Body of pancreas (tissue), 4 donors: Measurements from ENCODE around the gene ALX4. TPM values are rescaled to one million over a fixed set of nuclear protein-coding genes. Genes with fewer than 3 reads are reported as not detected.

ENCODE experiments used
- ATAC-seq: fragments of 150-250 bp; one replicate; pipeline ENCODE4 v1.9.1; 2016
- DNase-seq, 4 donors: peaks; one replicate each; pipeline ENCODE4 v3.0.0-alpha.2; 2019
- H3K27ac ChIP-seq, 4 donors: fragments of 200-600 bp; sonication (generic); 1 replicate in 3 of 4; 2 replicates in 1 of 4; pipeline versions ENCODE4 v1.5.1 to v1.6.1; 2016 to 2019; ENCODE audit warnings: mild to moderate bottlenecking in 1 of 4, mixed read lengths in 1 of 4, moderate library complexity in 1 of 4
- H3K27me3 ChIP-seq, 2 donors: fragments of 200-600 bp; sonication (generic); one replicate each; pipeline ENCODE4 v1.6.0; 2016; ENCODE audit warnings: mild to moderate bottlenecking in 1 of 2
- H3K36me3 ChIP-seq, 2 donors: fragments of 200-600 bp; sonication (generic); replicated peaks in 1 of 2; 2 replicates each; pipeline ENCODE4 v1.5.1; 2016; ENCODE audit warnings: low read depth in 2 of 2; ENCODE audit not compliant: insufficient read depth in 1 of 2
- H3K4me1 ChIP-seq: fragments of 200-600 bp; sonication (generic); one replicate; pipeline ENCODE4 v1.6.0; 2016
- H3K4me3 ChIP-seq, 2 donors: fragments of 200-600 bp; sonication (generic); 1 replicate in 1 of 2; 2 replicates in 1 of 2; pipeline ENCODE4 v1.5.1; 2016 to 2019
- H3K9me3 ChIP-seq, 3 donors: fragments of 200-600 bp; sonication (generic); 1 replicate in 2 of 3; 2 replicates in 1 of 3; pipeline ENCODE4 v1.5.1; 2016
- CTCF ChIP-seq, 7 experiments: fragments of 450-650 bp in 4 of 7; fragments of 200-600 bp in 3 of 7; sonication (generic) in 3 of 7; IDR thresholded peaks; one replicate each; pipeline ENCODE4 v1.5.1; 2016 to 2019; ENCODE audit warnings: antibody characterized with exemption in 7 of 7
- POLR2A ChIP-seq, 3 donors: fragments of 450-650 bp; IDR thresholded peaks; one replicate each; pipeline ENCODE4 v1.6.1; 2016; ENCODE audit warnings: antibody characterized with exemption in 3 of 3, mild to moderate bottlenecking in 2 of 3
- WGBS, 2 donors: methylation state at CpG; one replicate each; pipeline ENCODE4 v1.1.5; 2017; 5-methylcytosine and 5-hydroxymethylcytosine counted together
- intact Hi-C: fragments of 100-400 bp; cut with DNase I; formaldehyde crosslinking; loops from one replicate; pipeline ENCODE4 v1.15.1; 2023
- total RNA-seq, 2 donors: library from RNA; depleted of rRNA; stranded (reverse); fragments of >200 nt; gene quantifications; one replicate each; pipeline ENCODE4 v1.1.0, GENCODE V29; 2016

Gene ALX4
- total RNA-seq, 2 donors from 2014 or later: not detected

GRCh38 chr11:44334356-44335004 lies 24.5 kb upstream of the ALX4 start:
- no peaks in the 10 kb centered on the region for H3K36me3 ChIP-seq
- peaks cover 0 to 9% of the 10 kb centered on the region in 2 donors for H3K27me3 ChIP-seq
- intact Hi-C loops: no loop called here
- no peak overlapping the region for H3K4me3 ChIP-seq
- no peak for TF ChIP-seq CTCF (IDR thresholded peaks at IDR 0.05)
- no peak for TF ChIP-seq POLR2A (IDR thresholded peaks at IDR 0.05)
- no peaks in the 10 kb centered on the region for H3K4me1 ChIP-seq
- WGBS, 2 donors: 49 to 56% methylated on average over 3 to 7 of the region's 7 CpGs
- no peaks in the 10 kb centered on the region for H3K9me3 ChIP-seq
- ATAC-seq (no peak), DNase-seq (no peak)
- no peak overlapping the region for H3K27ac ChIP-seq

GRCh38 chr11:44333271-44334218 lies 23.6 kb upstream of the ALX4 start:
- no peak for ATAC-seq
- Histone ChIP-seq H3K36me3 (no peaks in the 10 kb centered on the region), H3K27me3 (peaks cover 0 to 9% of the 10 kb centered on the region in 2 donors), H3K9me3 (no peaks in the 10 kb centered on the region), H3K4me1 (no peaks in the 10 kb centered on the region), H3K4me3 (no peak overlapping the region), H3K27ac (no peak overlapping the region)
- TF ChIP-seq CTCF (IDR thresholded peaks at IDR 0.05): no peak
- no peak for TF ChIP-seq POLR2A (IDR thresholded peaks at IDR 0.05)
- intact Hi-C loops: no loop called here
- 62 to 65% methylated on average over 10 to 14 of the region's 14 CpGs for WGBS, 2 donors
- DNase-seq: no peak

- no peak for TF ChIP-seq POLR2A (IDR thresholded peaks at IDR 0.05)
- Histone ChIP-seq H3K9me3 (no peaks in the 10 kb centered on the region), H3K27me3 (peaks cover 0 to 7% of the 10 kb centered on the region in 2 donors), H3K36me3 (no peaks in the 10 kb centered on the region), H3K27ac (no peak overlapping the region), H3K4me1 (no peaks in the 10 kb centered on the region), H3K4me3 (no peak overlapping the region)
- WGBS, 2 donors: 54 to 59% methylated on average over 6 of the region's 6 CpGs
- DNase-seq (no peak), ATAC-seq (no peak)
- intact Hi-C loops: no loop called here
These were observed 22.7 kb upstream of the ALX4 start for GRCh38 chr11:44332665-44333064.

- no peaks in the 10 kb centered on the region for H3K9me3 ChIP-seq
- no peak for TF ChIP-seq POLR2A (IDR thresholded peaks at IDR 0.05)
- no peak for TF ChIP-seq CTCF (IDR thresholded peaks at IDR 0.05)
- intact Hi-C loops: no loop called here
- H3K4me3 ChIP-seq: no peak overlapping the region
- peaks cover 6% of the 10 kb centered on the region for H3K4me1 ChIP-seq
- H3K27me3 ChIP-seq: no peaks in the 10 kb centered on the region
- H3K36me3 ChIP-seq: no peaks in the 10 kb centered on the region
- no peak for DNase-seq
- no peak overlapping the region for H3K27ac ChIP-seq
- 45 to 49% methylated on average over 6 to 8 of the region's 8 CpGs for WGBS, 2 donors
- no peak for ATAC-seq
These were observed 19.7 kb upstream of the ALX4 start for GRCh38 chr11:44329472-44330230.

- Histone ChIP-seq H3K9me3 (no peaks in the 10 kb centered on the region), H3K27me3 (no peaks in the 10 kb centered on the region), H3K4me1 (peaks cover 7% of the 10 kb centered on the region), H3K4me3 (no peak overlapping the region), H3K36me3 (no peaks in the 10 kb centered on the region), H3K27ac (no peak overlapping the region)
- no peak for TF ChIP-seq POLR2A (IDR thresholded peaks at IDR 0.05)
- no peak for TF ChIP-seq CTCF (IDR thresholded peaks at IDR 0.05)
- DNase-seq: no peak
- 41 to 49% methylated on average over 11 of the region's 11 CpGs for whole genome bisulfite sequencing, 2 donors
- intact Hi-C loops: no loop called here
- no peak for ATAC-seq
These were observed 18.3 kb upstream of the ALX4 start for GRCh38 chr11:44328138-44328660.
